BLaER1 (cell line): Measurements from ENCODE around the gene FAM3B.

Experiments
- H3K27ac ChIP-seq: shearing (Covaris generic); formaldehyde crosslinking; 2 replicates; pipeline ENCODE4 v1.8.1; 2022
- H3K27me3 ChIP-seq: shearing (Covaris generic); formaldehyde crosslinking; 2 replicates; pipeline ENCODE4 v1.8.1; 2022
- H3K36me3 ChIP-seq: shearing (Covaris generic); formaldehyde crosslinking; 2 replicates; pipeline ENCODE4 v1.8.1; 2022
- H3K4me1 ChIP-seq: shearing (Covaris generic); formaldehyde crosslinking; 2 replicates; pipeline ENCODE4 v1.8.1; 2022
- H3K4me2 ChIP-seq: shearing (Covaris generic); formaldehyde crosslinking; 2 replicates; pipeline ENCODE4 v1.8.1; 2022
- H3K4me3 ChIP-seq: shearing (Covaris generic); formaldehyde crosslinking; 2 replicates; pipeline ENCODE4 v1.8.1; 2022
- H3K9ac ChIP-seq: shearing (Covaris generic); formaldehyde crosslinking; 2 replicates; pipeline ENCODE4 v1.8.1; 2022
- H3K9me3 ChIP-seq: shearing (Covaris generic); formaldehyde crosslinking; 2 replicates; pipeline ENCODE4 v1.8.1; 2022
- H4K20me1 ChIP-seq: shearing (Covaris generic); formaldehyde crosslinking; 2 replicates; pipeline ENCODE4 v1.8.1; 2022
- Cebpa-rat ChIP-seq: shearing (Covaris generic); IDR thresholded peaks from 2 replicates; pipeline ENCODE4 v1.8.1; 2022

FAM3B gene

DNA sequence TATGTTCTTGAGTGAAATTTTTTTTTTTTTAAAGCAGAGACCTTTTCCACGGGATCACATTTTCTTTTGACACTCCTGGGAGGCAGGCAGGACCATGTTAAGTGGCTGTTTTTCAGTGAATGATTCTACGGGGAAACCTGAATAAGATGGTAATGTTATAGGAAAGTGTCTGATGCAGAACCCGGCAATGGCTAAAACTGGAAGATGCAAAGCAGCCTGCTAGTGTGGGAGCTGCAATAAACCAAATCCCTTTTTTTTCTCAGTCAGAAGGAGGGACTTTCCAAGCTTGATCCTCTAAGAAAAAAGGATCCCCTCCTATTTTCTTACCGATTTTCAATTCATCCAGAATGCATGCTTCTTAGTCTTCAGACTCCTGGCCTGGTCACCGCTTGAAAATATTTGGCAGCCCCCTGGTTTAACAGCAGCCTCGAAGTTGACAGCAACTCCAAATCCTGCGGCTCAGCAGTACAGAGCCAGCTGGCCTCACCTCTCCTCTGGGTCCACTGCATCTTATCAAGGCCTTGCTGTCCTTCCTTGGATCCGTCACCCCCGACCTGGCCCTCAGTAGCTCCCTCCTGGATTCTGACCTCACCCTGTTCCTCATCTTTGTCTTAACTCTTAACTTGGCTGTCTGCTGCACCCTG, 50.8 kb downstream of the FAM3B start:
- H3K27ac ChIP-seq, result peak overlapping the region; percentile 81
- no peaks in the 10 kb centered on the region for H3K27me3 ChIP-seq
- TF ChIP-seq Cebpa-rat, result no peak
- H3K4me3 ChIP-seq, result no peak overlapping the region
- H3K9ac ChIP-seq, result peak overlapping the region; percentile 59
- H3K4me1 ChIP-seq, result peaks cover 79% of the 10 kb centered on the region
- H3K9me3 ChIP-seq, result no peaks in the 10 kb centered on the region
- peak overlapping the region; percentile 94 for H3K4me2 ChIP-seq
- H4K20me1 ChIP-seq, result no peaks in the 10 kb centered on the region
- H3K36me3 ChIP-seq, result peaks cover 5% of the 10 kb centered on the region; the same call in 1 of the 2 replicates

DNA sequence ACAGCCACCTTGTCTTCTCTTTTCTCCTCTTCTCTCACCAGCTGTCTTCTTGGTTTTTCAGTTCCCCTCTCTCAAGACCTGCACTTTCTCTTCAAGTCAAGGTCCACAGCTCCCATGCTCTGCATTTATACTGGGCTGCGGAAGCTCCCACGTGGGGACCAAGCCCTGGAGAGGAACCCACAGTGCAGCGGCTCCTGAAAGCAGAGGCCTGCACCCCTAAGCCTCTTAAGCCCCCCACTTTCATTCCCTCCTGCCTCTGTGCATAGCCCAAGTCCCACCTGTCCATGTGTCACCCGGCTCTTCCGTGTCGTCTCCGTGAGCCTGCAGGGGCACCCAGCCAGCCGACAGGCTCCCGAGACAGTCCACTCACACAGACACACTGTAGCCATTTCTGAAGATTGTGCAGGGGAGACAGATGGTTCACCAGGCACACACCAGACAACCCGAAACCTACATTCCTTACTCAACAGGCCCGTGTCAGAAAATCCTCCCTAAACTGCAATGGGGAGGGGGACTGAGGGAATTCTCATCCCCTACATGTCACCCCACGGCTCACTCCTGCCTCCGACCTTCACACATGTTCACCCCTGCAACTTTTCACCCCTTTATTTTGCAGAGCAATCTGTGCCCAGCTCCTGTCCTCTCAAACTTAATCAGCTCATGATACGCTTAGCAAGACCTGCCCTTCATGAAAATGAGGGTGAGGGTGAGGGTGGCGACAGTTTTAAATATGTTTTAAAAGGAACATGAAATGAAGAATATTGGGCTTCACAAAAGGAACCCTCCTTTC, 51.5 kb downstream of the FAM3B start:
- Histone ChIP-seq H3K27ac (peak overlapping the region; percentile 81), H3K27me3 (no peaks in the 10 kb centered on the region), H4K20me1 (no peaks in the 10 kb centered on the region), H3K4me1 (peaks cover 71% of the 10 kb centered on the region), H3K4me2 (peak overlapping the region; percentile 94), H3K9ac (peak overlapping the region; percentile 59), H3K9me3 (no peaks in the 10 kb centered on the region), H3K36me3 (peaks cover 5% of the 10 kb centered on the region; the same call in 1 of the 2 replicates), H3K4me3 (no peak overlapping the region; the same call in 1 of the 2 replicates)
- TF ChIP-seq Cebpa-rat, result no peak

DNA sequence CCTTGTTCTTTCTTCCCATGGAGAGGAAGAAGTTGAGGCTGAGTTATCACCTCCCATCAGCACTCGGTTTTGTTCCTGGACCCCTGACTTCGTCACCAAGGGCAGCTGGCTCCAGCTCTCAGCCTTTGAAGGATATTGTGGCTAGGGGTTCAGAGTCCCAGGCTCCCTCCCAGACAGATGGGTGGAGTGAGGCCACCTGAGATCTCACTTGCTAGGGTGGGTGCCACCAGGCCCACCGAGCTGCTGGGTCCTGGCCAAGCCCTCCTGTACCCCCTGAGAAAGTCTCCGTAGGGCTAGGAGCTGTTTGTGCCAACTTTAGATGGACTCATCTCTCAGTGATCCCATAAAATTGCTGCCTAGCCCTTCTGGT, 52.1 kb downstream of the FAM3B start:
- no peaks in the 10 kb centered on the region for H3K27me3 ChIP-seq
- peak overlapping the region; percentile 59 for H3K9ac ChIP-seq
- peaks cover 5% of the 10 kb centered on the region; the same call in 1 of the 2 replicates for H3K36me3 ChIP-seq
- no peaks in the 10 kb centered on the region for H4K20me1 ChIP-seq
- H3K4me1 ChIP-seq, result peaks cover 66% of the 10 kb centered on the region
- H3K4me2 ChIP-seq, result peak overlapping the region; percentile 94
- no peak for TF ChIP-seq Cebpa-rat
- peak overlapping the region; percentile 81 for H3K27ac ChIP-seq
- no peaks in the 10 kb centered on the region for H3K9me3 ChIP-seq
- peak overlapping the region; percentile 55; the same call in 1 of the 2 replicates for H3K4me3 ChIP-seq

DNA sequence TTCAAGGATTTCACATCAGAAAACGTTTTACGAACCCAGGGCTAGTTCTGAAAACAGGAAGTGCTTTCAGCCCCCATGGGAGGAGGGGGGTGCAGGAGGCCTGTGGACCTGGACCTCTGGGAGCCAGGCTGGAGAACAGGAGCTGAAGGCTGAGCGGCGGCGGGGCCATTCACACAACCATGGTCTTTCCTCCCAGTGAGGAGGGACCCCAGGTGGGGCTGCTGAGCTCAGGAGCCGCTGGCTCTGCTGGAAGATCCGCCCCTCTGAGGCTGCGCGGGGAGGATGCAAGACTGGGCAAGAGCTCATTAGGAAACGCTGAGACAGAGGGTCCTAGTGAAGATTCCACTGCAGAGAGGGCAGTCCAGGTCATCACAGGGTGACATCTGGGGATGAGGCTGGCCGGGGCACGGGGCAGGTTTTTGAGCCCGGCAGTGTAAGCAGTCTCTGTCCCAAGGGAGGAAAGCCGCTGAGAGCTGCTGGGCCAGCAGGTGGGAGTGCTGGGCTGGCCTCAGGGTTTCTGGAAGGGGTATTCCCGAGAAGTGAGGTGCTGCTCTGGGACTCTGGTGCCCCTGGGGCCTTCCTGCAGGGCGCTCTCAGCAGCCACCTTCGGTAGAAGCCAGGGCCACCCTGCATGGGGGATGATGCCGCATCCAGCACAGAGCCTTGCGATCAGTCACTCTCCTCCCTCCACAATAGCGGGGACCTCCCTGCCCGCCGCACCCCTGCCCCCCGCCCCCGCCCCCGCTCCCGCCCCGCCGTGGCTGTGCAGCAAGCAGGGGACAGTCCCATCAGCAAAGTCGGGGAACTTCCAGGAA, 52.7 kb downstream of the FAM3B start:
- peaks cover 60% of the 10 kb centered on the region for H3K4me1 ChIP-seq
- H3K27ac ChIP-seq, result peak overlapping the region; percentile 81
- peak overlapping the region; percentile 55 for H3K4me3 ChIP-seq
- TF ChIP-seq Cebpa-rat, result no peak
- no peaks in the 10 kb centered on the region for H3K27me3 ChIP-seq
- peak overlapping the region; percentile 94 for H3K4me2 ChIP-seq
- peak overlapping the region; percentile 59 for H3K9ac ChIP-seq
- H4K20me1 ChIP-seq, result no peaks in the 10 kb centered on the region
- peaks cover 5% of the 10 kb centered on the region; the same call in 1 of the 2 replicates for H3K36me3 ChIP-seq
- H3K9me3 ChIP-seq, result no peaks in the 10 kb centered on the region

DNA sequence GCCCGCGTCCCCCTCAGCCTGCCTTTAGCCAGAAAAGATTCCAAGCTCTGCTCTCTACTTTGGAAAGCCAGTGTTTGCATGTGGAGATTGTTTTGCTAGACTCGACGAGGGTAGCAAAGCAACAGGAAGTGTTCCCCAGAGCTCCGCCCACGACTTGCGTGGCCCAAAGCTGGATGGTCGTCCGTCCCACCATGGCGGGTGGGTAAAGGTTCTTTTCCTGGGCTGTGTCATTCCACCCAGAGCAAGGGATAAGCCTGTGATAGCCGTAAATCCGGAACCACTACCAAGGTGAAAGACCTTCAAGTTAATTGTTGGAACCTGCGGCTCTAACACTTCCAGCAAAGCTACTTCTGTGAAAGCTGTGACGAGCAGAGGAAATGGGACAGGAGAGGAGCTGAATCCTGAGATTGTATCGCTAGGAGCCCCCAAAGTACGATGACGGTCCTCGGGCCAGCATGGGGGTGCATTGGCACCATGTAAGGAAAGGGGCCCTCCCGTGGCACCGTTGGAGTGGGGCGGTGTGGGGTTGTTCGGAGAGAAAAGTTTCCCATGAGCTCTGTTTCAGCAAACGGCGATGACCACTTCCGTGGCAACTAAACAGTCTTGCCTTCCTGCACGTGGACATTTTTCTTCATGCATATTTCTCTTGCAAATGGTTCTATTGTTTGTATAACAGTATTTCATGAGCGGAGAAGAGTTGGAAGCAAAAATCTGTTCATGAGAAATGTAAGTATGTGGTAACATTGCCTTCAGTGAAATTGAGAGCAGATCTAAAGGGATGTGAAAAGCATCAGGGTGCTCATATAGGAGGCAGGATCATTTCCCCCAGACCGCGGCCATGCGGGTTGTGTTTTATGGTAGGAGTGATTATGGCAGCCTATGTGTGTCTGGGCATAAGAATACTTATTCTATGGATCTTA, 53.6 kb downstream of the FAM3B start:
- no peak overlapping the region for H3K27ac ChIP-seq
- peaks cover 12% of the 10 kb centered on the region; the same call in 1 of the 2 replicates for H3K36me3 ChIP-seq
- H3K4me1 ChIP-seq, result peaks cover 51% of the 10 kb centered on the region
- H3K9me3 ChIP-seq, result no peaks in the 10 kb centered on the region
- H3K4me2 ChIP-seq, result peak overlapping the region; percentile 94
- no peaks in the 10 kb centered on the region for H3K27me3 ChIP-seq
- H3K4me3 ChIP-seq, result no peak overlapping the region
- no peak overlapping the region for H3K9ac ChIP-seq
- TF ChIP-seq Cebpa-rat, result no peak
- no peaks in the 10 kb centered on the region for H4K20me1 ChIP-seq

DNA sequence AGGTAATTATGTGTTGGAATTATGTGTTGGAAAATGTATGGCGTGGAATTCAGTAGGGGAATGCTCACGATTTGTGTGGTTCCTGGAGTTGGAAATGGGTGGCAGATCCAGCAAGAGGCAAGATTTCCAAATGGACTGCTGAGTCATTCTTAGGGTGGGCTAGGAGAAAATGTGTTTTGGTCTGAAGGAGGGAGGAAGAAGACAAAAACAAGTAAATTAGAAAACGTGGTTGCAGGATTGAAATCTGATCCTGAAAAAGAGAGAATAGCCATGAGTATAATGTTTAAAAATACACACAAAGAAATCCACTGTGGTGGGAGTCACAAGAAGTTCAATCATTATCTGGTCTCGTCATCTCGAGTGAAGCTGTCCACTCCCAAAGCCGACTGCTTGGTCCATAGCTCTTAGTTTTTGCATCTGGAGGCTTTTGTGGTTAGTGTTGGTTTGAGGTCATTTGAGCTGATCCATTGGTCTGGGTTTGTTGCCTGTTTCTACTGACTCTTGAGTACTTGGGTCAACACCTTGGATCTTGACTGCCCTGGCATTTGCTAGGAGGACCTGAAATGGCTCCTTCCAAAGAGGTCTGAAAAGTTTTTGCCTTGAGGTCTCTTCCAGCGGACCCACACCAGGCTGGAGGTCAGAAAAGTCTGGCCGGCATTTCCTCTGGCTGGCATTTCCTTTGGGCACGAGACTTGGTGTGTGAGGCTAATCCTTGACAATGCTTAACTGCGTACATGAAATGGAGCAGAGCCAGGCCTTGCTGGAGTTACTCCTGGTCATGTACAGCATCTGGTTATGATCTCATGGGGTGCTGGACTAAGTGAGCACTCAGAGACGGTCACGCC, 54.5 kb downstream of the FAM3B start:
- H3K4me1 ChIP-seq, result peaks cover 46% of the 10 kb centered on the region
- H3K27me3 ChIP-seq, result no peaks in the 10 kb centered on the region
- no peak overlapping the region for H3K27ac ChIP-seq
- H4K20me1 ChIP-seq, result no peaks in the 10 kb centered on the region
- H3K4me2 ChIP-seq, result no peak overlapping the region
- H3K4me3 ChIP-seq, result no peak overlapping the region
- H3K36me3 ChIP-seq, result peaks cover 7% of the 10 kb centered on the region; the same call in 1 of the 2 replicates
- no peaks in the 10 kb centered on the region for H3K9me3 ChIP-seq
- no peak for TF ChIP-seq Cebpa-rat
- H3K9ac ChIP-seq, result no peak overlapping the region

DNA sequence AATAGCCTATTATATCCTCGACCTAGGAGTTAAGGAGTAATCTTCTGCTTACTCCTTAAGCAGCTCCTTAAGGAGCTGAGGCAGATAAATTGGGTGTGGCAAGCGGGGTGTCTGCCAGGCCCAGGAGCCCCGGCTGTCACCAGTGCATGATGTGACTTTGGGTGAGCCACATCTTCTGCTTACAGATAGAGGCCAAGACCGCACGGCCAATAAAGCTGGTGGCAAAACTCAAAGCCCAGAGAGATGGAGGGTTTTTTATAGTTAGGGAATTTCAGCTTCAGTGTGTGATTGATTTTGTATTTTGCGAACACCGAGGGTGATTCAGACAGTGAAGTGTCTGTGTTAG, 55.1 kb downstream of the FAM3B start:
- H3K4me3 ChIP-seq, result no peak overlapping the region
- no peak overlapping the region for H3K4me2 ChIP-seq

DNA sequence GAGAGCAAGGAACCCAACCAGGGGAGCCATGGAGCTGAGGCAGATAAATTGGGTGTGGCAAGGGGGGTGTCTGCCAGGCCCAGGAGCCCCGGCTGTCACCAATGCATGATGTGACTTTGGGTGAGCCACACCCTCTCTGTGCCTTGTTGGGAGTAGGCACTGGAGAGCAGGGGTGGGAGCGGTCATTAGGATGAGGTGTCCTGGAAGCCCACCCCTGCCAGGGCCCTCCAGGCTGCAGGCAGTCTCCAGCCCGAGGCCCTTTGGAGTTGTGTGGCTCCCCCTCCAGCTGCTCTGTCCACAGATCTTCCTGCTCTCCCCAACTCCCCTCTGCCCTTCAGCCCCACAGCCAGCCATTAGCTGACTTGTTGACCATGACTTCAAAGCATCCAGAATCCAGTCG, 56.7 kb downstream of the FAM3B start:
- H3K9me3 ChIP-seq, result no peaks in the 10 kb centered on the region
- no peaks in the 10 kb centered on the region for H4K20me1 ChIP-seq

More for the DNA sequence above, 55.1 kb downstream of the FAM3B start:
- TF ChIP-seq Cebpa-rat, result no peak
- Histone ChIP-seq H3K9me3 (no peaks in the 10 kb centered on the region), H3K27ac (no peak overlapping the region), H3K4me1 (peaks cover 40% of the 10 kb centered on the region), H3K36me3 (peaks cover 8% of the 10 kb centered on the region; the same call in 1 of the 2 replicates), H3K9ac (no peak overlapping the region), H4K20me1 (no peaks in the 10 kb centered on the region), H3K27me3 (no peaks in the 10 kb centered on the region)

More for the DNA sequence above, 56.7 kb downstream of the FAM3B start:
- Histone ChIP-seq H3K27me3 (no peaks in the 10 kb centered on the region), H3K4me1 (peaks cover 25% of the 10 kb centered on the region), H3K4me2 (no peak overlapping the region), H3K36me3 (peaks cover 24% of the 10 kb centered on the region; the same call in 1 of the 2 replicates), H3K4me3 (no peak overlapping the region), H3K27ac (no peak overlapping the region), H3K9ac (no peak overlapping the region)
- TF ChIP-seq Cebpa-rat, result no peak
